HG03565 (cell line): ENCODE results near the gene OLA1.

Source experiments
- ATAC-seq: cut with Tn5 transposase; IDR thresholded peaks from one replicate; pipeline ENCODE4 v1.9.1; 2021; ENCODE audit warnings: mild to moderate bottlenecking, moderate library complexity; ENCODE audit not compliant: unreplicated experiment

Gene OLA1

DNA sequence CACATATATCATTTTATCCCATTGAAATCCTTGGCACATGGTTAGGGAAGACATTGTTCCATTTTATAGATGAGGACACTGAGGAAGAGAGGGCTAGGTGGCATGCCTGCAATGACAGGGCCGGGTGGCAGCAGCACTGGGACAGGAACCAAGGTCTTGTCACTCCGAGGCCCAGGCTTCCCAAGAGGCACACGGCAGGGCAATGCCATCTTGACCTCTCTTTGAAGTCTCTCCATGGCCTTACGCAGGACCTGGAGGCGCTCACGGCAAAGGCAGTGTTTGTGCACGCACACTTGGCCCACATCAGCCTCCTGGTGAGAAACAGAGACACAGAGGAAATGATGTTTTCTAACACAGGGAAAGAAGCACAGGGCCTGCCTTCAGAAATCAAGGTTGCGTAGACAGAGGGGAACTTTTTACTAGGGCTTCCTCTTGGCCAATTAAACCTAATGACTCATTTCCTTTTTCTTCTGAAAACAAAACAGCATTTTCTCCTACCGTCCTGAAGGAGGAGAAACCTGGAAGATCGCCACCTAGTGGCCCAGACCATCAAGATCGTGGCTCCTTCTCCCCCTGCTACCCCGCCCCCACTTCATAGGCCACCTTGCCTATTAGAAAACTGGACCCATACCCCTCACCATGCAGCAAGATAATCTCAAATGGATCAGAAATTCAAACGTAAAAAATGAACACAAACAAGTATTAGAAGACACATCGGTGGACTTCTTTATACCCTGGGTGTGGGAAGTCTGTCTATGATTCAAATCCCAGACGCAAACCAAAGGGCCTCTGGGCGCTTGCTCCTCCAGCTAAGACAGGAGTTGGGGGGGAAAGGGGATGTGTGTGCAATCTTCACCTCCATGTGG is 208.5 kb downstream of the OLA1 start:
- peak; percentile 88 for ATAC-seq

DNA sequence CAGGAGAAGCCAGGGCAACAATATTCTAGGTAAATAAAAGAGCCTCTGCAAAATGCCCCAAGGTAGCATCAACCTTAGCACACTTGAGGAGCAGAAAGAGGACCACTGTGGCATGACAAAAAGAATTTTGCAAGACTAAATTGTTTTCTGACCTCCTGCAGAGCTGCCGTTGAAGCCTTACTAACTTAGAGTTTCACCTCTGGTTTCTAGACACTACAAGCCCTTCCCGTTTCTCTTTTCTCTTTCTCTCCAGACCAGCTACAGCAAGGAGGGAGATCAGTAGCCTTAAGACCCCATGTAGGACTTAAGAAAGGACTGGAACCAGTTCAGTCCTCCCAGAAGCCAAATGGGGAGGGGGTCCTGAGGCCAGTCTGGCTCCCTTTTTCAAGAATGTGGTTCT is 209.9 kb downstream of the OLA1 start:
- no peak for ATAC-seq

DNA sequence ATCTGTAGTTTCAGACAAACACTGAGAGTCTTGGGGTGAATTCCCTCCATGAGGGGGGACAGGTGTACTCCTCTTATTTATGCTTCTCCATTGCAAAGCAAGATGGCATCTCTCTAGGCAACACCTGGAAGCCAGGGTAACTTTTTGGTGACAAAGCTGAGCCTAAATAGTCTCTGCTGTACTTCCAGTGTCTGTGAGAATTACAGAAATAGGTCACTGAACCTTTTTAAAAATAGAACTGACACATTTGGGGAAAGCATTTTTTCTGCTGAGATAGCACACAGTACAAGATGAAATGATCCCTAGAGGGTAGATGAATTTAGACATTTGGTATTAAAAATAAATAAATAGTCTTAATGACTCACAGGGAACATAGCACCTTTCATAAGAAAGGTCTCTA is 211.5 kb downstream of the OLA1 start:
- ATAC-seq: no peak

DNA sequence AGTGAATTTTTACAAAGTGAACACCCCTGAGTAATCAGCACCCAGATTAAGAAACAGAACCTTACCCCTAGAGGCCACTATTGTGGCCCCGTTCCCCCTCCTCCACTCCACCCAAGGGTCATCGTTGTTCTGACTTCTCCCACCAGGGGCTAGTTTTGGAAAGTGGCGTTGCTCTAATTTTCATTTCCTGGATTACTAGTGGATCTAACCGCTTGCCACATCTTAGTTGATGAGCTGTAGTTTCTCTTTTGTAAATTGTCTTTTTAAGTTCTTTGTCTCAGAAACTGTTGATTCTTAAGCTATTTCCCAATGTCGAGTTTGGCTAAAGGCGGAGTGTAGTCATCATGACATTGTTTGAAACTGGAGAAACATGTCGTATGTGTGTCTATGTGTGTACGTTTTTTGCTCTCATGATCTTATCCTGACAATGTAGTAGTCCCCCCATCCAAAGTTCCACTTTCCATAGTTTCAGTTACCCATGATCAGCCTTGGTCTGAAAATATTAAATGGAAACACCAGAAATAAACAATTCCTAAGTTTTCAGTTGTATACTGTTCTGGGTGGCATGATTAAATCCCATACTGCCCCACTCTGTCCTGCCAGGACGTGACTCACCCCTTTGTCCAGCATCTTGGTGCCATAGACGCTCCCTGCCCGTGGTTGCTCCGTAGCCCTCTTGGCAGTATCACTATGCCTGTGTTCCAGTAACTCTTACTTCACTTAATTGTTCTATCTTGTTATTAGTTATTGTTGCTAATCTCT is 212.2 kb downstream of the OLA1 start:
- ATAC-seq: no peak

DNA sequence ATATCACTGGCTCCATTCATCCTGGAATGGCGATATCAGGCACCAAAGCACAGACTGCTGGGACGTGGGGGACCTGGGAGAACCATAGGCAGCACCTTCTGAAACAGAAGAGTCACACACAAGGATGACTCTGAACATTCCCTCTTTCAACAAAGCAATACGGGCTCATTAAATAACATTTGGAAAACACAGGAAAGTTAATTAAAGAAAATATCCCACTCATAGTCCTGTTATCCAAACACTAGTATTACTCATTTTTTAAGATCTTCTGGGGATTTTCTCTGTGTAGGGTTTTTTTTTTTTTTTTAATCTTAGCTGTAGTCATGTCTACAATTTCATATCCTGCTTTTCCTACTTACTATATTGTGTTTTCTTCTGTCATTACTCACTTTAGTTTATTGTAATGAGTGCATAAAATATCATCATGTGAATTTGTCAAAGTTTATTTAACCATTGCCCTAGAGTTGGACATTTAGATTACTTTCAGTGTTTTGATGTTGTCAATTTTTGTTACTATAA is 213.2 kb downstream of the OLA1 start:
- ATAC-seq: no peak

DNA sequence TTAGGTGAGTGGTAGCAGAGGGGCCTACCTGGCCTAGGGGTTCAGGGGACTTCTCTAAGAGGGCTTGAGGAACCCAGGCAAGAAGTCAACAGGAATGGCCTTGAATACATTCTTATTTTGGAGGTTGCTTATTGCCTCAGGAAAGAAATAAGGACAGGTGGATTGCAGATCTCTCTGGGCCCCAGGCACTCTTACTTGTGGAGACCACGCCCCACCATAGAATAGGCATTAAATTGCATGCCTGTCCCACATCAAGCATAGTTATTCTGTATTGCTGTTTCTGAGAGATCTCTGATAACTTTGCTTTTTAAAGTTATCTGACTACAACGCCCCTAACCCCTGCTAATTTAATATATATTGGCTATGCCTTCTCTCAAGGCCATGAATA is 215.2 kb downstream of the OLA1 start:
- no peak for ATAC-seq

DNA sequence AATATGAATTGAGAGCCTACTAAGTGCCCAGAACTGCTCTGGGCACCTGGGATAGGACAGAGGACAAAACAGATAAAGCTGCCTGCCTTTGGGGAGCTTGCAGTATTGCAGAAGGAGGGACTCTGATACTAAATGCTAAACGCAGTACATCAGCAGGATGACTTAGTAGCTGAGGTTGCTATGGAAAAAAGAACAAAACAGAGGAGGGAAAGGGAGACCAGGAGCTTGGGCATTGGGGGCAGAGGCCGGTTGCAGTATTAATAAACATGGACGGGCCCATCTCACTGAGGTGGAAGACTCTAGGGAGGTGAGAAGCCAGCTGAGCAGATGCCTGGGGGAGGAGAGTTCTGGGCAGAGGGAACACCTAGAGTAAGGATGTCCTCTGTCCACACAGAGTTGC is 217.1 kb downstream of the OLA1 start:
- no peak for ATAC-seq

DNA sequence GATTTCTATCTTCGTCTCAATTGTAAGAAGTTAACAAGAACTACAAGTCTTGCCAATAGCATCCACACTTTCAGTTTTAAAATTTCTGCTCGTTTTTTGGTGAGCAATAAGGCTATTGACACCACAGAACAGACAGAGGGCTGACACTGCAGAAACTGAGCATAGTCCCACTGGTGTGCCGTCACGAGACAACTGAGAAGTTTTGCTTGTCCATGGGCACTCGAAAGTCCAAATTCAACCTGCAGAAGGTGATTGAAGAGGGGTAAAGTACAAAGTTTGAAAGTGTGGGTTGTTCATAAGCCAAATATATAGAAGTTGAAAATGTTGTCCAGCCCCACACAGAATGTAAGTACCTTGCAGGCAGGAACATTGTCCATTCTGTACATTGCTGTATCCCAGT is 219.4 kb downstream of the OLA1 start:
- no peak for ATAC-seq

DNA sequence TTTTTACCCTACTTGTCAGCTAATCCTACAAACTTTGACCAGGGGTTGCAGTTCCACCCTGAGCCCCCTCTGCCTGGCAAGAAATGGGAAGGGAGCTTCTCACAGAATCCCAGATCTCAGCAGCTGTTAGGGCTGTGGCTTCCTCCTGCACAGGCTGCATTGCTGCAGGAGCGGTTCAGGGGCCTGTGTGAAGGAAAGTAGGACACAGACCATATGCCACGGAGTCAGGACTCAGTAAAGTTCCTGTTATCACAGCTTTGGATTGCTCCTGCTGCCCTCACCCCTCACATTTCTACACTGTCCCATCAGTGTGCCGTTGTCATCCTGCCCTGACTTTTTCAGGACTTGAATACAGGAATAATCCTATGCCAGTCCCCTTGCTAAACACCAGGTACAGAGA is 220.4 kb downstream of the OLA1 start:
- ATAC-seq: no peak

DNA sequence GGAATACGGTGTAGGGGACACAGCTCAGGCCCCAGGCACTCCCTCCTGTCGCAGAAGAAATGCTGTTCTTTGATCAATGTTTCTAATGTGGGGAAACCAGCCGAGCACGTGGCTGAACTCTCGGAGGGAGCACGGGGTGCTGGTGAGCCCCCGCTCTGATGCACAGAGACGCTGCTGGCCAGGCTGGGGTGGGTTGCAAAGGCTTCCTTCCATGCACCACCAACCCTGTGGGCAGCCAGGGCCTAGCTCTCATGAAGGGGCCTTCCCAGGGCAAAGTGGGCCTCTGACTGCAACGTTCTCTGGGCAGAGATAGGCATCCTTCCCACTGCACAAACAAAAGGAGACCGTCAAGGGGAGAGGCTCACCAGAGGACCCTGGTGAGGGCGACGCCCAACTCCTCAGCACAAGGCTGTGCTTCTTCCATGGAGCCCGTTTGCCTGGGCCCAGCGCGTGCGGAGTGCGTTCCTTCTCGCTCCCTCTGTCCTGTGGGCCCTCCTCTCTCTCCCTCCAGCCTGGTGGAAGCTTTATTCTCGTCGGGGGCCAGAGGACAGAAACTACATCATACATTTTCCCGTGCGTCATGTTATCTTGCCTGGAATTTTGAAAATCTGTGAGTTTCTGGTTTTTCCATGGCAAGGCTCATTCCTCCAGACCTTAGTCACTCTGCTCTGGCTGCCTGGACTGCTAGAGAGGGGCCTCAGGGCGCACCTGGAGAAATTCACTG is 222.0 kb downstream of the OLA1 start:
- ATAC-seq: no peak

DNA sequence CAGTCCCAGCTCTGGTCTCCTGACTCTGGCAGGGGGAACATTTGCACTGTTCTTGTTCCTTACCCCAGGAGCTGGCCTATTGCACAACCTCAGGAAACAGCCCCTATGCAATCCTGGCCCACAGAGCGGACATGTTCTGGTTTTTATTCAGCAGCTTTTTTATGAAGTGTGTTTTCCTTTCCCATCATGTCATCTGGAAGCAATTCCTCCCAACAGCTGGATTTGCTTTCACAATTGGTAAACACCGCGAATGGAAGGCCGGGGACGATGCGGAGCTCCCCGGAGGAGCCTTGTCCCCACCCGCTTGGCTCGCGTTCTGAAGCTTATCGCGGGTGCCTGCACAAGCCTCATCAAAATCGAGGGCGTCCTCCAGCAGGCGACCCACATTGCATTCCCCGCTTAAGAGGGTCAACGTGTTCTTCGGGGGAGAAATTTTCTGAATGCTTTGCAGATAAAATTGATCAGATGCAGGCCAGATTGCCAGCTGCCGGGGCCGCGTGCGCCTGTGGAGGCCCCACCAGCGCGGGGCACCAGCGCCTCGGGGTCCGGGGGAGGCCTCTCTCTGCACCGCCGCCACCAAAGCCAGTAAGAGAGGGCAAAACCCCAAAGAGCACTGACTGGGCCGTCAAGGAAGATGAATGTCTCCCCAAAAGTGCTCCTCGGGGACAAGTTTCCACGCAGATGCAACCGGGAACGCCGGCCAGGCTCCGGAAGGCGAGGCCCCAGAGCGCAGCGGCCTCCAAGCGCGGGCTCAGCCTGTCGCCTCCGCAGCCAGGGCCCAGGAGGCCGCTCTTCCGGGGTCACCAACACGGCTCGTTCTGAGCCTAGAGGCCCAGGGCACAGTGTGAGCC is 222.8 kb downstream of the OLA1 start:
- ATAC-seq: no peak

DNA sequence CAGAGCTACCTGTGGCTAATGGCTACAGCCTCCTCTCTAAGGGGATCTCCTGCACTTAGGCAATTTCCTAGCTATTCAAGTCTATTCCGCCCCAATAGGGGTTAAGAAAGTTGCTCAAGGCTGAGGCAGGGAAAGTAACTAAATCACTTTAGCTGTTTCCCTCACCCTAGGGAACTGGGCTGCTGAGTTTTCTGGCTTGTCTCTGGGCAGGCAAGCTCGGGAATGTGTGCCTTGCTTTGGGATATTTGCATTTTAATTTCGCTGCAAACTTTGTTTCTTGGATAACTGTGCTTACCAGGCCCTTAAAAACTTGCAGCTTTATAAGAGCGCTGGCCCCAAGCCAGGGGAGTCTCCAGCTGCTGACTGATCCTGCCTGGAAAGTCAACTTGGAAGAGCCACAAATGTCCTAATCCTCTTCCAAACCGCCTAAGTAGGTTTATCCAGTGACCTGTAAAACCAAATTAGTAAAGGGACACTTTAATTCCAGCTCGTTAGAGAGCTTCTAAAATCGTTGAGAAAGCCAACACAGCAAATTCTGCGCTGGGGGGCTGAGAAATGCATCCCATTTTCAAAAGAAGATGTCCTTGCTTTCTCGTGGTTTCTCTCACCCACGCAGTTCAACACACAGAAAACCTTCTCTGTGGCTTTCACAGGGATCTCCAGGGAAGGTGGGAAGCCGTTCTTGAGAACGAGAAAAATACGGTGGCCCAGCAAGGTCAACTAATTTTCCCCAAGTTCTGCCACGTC is 223.6 kb downstream of the OLA1 start:
- no peak for ATAC-seq

DNA sequence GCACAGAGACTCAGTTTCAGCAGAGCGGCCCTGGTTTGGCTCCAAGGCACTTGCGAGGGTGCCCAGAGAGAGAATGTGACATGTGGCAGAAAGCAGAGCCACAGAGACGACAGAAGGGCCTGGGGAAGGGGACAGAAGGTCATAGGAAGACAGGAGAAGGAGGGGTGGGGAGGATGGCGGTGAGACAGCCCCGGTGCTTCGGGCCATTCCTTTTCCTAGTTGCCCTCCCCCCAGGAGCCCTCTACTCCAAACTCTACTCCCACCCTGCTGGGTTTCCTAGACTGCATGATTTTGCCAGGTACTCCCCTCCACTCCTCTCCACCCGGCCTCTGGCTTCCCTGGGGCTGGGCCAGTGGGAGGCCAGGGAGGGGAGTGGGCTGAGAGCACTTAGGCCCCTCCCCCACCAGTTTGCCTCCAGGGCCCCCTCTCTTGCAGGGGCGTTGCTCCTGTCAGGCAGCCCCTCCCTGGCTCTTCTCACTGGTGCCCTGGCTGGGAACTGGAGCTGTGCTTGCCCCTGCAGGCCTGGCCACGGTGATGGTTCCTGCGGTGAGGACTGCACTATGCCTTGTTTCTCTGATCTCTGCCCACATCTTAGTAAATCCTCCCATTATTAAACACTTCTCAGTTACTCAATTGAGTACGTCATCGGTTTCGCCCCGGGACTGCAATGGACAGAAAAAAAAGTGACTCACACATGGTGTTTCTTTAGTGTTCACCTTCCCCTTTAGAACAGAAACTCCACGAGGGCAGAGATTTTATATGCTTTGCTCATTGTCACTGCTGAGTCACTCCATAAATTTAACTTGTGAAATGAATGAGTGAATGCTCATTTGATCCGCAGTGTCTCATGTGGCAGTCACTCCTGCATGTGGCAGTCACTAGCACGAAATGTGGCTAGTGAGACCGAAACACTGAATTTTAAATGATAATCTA is 224.5 kb downstream of the OLA1 start:
- no peak for ATAC-seq
